Panc1 (cell line): ENCODE data around the gene SIRPA.

Experiments used
- CTCF ChIP-seq: fragments of 450-650 bp; IDR thresholded peaks from 2 replicates; pipeline ENCODE4 v1.5.1; 2017; ENCODE audit warnings: mild to moderate bottlenecking
- POLR2AphosphoS5 ChIP-seq: IDR thresholded peaks from 2 replicates; pipeline ENCODE4 v1.6.1; 2012; ENCODE audit warnings: mild to moderate bottlenecking, low read depth, low read length, moderate library complexity
- REST ChIP-seq, 2 experiments: IDR thresholded peaks; 2 replicates each; pipeline ENCODE4 v1.6.1; 2011 to 2012; ENCODE audit warnings: low read depth in 2 of 2, control low read depth in 1 of 2, low read length in 1 of 2, mild to moderate bottlenecking in 1 of 2, moderate library complexity in 1 of 2; ENCODE audit not compliant: insufficient read depth in 1 of 2
- TCF7L2 ChIP-seq: IDR thresholded peaks from 2 replicates; pipeline ENCODE4 v1.6.1; 2011; ENCODE audit warnings: mild to moderate bottlenecking, low read depth, low read length, inconsistent platforms

- TF ChIP-seq REST (IDR thresholded peaks at IDR 0.05; ENCODE audit: insufficient read depth in 1 of 2, low read depth in 2 of 2, low read length in 1 of 2), result no peak
- no peak for TF ChIP-seq CTCF
- TF ChIP-seq TCF7L2, result no peak
- no peak for TF ChIP-seq POLR2AphosphoS5
Observed at GRCh38 chr20:1876975-1877608, 18.1 kb upstream of the SIRPA start.
